Measurements from ENCODE around the gene GADD45A.

The GADD45A gene

DNA sequence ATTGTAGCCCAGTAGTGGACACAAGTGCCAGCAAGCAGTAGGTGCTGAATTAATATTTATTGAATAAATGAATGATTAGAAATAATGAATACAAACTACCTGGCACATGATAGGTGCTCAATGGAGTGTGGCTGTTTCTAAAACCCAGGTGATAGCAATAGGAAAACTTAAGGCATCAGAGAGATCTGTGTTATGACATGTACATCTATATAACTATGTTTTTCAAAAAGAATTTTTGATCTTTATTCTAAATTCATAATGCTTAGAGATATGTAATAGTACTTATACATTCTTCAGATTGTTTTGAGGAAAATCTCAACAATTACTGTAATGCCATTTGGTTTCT is 5.0 kb downstream of the GADD45A start:
- no peak for DNase-seq

DNA sequence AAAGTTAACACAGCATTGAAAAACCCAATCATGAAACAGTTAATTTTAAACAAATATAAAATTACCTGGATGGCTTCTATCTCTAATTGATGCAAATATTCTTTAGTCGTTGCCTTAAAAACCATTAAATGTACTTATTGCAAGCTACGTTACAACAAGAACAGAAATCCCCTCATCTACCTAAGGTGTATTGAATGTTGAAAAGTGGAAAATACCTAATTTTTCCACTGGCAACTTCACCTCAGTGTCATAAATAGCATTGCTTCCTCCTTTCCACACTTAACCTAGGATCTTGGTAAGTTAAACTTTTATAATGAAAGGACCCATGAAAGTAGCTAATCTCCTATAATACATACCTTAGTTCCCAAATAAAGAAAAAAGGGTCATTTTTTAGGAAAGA is 5.4 kb downstream of the GADD45A start:
- no peak for DNase-seq

DNA sequence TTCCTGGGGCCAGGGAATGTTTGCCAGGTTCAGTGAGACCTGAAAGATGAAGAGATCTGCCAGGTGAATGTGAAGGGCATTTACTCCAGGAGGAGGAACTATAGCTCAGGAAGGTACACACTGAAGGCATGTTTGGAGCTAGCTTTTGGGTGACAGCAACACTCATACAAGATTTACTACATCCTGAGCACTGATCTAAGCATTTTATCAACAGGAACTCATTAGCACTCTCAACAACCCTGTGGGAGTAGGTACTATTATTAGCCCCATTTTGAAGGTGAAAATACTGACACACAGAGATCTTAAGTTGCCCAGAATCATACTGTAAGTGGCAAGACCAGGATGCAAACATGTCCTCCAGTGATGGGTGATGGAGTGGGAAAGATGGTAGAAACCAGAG is 6.7 kb downstream of the GADD45A start:
- no peak for DNase-seq

DNA sequence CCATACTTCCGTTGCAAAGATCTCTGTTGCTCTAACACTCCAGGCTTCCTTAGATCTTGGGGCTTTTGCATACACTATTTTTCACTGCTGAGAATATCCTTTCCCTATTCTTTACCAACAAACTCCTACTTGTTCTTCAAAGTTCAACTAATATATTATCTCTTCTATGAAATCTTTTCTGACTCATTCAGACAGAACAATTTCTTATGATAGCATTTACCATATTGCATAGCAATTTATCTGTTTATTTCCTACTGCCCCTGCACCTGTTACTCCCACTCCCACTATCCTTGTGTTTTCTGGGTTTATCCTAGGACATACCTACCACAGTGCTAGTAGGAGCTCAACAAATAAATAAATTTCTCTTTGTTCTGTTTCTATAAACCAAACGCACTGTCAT is 11.0 kb downstream of the GADD45A start:
- no peak for DNase-seq

DNA sequence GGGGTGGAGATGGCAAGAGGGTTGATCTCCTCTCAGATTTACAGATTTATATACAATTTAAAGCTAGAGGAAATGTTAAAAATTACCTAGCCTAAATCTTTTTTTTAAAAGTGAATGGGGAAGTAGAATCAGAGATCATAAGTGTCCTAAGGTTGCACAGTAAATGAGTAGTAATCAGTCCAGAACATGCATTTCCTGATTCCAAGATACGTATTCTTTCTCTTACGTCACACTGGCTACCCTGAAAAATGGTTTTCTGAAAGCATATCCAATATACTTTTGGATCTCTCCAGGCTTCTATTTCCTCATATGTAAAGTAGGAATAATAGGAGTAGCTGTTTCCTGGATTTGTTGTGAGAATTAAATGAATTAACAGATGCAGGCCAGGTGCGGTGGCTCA is 11.7 kb downstream of the GADD45A start:
- no peak for DNase-seq

DNA sequence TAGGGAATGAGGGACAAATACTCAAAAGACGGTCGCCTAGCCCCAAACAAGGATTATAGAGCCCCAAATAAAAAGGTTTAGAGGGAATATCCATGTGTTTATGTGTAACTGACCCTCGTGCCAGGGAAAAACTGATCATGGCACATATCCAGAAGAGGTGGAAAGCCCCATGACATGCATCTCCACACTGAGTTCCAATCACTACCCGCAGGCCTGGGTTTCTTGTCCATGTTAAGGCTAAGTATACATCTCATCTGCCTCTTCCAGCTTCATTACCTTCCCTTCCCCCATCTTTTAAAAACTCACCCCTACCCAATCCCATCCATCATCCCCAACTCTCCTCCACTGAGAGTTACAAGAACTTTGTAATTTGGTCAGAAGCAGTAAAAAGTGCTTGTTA is 15.2 kb downstream of the GADD45A start:
- DNase-seq, result no peak

DNA sequence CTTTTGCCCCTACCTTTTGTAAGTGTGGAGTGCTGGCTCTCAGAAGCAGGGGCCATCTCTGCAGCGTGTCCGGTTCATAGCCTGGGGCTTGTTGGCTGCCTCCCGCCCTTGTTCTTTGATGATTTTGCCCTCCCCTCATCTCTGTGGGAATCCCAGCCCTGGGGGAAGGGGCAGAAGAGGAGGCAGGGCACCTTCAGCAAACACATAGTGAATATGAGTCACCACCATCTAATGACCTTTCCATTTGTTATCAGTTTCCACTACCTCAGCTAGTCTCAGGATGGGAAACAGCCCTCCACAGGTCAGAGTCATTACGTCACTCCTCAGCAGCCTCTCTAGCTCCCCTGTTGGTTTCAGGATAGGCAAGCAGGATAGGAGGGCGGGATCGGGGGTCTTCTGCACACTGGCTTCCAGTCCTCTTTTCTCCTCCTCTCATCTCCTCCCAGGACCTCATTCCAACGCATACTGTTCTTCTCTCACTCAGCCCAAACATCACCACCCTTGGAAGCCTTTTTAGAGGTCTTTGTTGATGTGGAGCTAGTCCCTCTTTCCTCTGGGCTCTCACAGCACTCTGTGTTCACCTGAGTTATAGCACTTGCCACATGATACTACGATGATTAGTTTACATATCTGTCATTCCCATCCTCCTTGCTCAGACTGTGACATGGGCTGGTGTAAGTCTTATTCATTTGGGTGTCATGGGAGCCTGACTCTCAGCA is 15.8 kb downstream of the GADD45A start:
- no peak for DNase-seq

DNA sequence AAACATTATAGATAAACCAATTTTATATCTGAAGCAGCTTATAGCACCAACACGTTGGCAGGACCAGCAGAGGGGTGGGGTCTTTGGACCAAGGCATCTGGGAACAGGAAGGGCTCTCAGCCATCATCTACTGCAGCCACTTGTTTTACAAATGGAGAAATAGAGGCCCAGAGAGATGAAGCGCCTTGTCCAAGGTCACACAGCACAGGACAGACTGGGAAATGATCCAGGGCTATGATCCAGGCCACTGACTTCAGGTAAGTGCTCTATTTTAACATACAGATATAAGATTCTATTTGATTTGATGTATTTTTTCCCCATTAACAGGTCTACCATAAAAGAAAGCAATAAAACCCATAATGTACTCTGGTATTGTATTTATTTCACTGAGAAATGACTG is 16.9 kb downstream of the GADD45A start:
- no peak for DNase-seq

DNA sequence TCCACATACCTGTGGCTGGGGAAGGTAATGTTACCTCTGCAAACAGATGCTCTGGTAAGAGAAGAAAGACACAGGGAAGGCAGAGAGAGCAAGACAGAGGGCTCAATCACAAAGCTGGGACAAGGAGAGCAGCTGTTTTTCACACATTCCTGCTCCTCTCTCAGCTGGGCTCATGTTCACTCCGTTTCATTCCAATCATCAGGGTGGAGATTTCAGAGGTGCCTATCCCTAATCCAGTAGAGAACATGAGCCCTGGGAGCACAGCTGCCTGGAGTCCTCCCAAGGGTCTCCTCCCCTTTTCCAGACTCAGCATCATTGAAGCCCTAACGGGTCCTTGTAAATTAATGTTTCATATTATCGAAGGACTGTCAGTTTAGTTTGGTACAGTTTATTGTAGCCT is 19.4 kb downstream of the GADD45A start:
- DNase-seq, result no peak

DNA sequence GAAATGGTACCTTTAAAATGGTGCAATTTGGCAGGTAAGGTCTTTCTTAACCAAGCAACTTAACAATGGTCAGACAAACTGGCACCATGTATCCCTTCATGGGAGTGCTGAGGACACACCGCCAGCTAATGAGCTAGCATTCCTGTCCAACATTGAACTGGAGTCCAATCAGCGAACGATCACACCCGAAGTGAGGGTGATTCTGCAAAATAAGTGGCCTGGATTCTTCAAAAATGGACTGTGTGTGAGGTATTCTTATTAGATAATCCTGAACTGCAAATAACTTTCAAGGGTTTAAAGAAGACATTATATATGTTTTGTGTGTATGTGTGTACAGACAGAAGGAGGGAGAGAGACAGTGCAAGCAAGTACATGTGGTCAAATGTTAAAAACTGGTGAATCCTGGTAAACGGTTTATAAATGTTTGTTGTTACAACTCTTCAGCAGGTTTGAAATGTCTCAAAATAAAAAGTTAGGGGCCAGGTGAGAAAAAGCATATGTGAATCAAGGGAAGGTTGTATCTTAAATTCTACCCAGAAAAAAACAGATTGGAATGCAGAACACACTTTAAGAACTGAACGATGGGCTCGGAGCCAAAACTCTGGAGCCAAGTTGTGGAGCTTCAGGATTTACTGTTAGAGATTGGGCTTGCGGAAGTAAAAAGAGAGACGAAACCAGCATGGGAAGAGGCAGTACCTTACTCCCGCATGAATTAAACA is 20.9 kb downstream of the GADD45A start:
- no peak for DNase-seq

DNA sequence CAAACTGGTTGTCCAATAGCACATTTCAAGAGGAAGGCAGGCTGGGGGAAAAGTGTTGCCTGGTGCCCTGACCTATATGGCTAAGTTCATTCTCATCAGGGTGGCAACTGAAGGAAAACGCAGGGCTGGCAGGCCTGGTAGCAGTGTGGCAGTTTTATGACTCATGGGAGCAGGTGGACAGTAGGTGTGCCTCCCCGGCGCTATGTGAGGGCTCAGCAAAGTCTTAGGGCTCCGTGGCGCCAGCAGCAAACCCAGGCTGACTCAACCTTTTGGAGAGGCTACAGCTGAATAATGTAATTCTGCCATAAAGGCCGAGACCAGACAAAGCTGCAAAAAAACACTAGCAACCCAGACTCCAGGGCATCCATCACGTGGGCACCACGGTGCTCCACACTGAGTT is 23.6 kb downstream of the GADD45A start:
- DNase-seq, result no peak

DNA sequence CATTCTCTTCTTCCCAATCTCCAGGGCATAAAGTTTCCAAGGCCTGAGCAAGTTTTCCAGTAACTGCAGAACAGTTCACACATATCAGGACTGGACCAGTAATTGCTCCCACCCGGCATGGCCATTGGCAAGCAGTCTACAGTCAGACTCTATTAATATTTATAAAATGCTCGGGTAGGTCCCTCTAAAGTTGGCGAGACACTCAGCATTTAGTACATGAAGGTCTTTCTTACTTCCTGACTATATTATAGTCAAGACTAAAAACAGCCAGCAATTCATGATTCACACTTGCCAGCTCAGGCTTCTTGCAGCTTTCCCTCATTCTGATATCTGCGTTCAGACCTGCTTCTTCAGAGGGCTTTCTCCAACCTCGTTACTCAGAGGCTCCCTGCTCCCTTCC is 25.4 kb downstream of the GADD45A start:
- no peak for DNase-seq

DNA sequence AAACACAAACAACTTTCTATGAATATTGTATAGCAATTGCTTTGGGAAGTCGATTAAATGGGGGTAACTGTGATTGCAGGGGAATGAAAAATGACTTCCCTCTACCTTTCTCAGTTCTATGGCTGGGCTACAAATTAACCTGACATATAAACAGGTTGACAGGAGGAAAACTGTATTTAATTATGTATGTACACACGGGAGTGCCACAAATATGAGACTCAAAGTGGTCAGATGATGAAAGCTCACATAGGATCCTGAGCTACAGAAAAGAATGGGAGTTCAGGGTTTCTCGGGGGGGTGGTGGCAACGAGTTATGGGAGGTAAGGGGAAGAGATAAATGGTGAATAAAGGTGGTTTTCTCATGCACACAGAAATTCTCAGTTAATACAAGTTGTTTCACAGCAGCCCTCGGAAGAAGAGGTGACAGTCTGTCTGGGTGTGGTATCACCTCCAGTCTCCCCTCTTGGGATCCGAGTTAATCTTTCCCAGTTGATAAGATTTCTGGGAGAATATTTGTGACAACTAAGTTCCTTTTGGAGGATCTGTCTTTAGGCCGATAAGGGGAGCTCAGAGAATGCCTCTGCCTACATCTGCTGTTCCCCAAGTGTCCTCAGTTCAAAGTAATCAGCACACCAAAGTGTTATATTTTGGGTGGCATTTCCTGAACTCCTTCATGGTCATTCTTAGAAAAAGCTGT is 26.3 kb downstream of the GADD45A start:
- DNase-seq, result no peak

DNA sequence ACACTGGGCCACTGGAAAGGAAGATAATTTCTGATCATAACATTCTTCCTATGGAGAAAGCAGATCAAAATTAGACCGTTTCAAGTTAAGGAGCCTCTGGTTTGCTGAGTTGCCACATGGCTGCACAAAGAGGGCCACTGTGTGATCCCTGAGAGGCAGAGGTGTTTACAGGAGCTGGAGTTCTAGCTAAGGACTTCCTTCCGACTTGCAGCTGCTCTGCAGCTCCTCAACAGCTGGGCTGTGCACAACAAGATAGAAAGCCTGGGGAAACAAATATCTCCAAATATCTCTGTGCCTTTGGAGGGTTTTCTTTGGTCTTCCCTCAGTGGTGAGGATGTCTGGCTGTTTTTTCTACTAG is 26.8 kb downstream of the GADD45A start:
- DNase-seq, result no peak

DNA sequence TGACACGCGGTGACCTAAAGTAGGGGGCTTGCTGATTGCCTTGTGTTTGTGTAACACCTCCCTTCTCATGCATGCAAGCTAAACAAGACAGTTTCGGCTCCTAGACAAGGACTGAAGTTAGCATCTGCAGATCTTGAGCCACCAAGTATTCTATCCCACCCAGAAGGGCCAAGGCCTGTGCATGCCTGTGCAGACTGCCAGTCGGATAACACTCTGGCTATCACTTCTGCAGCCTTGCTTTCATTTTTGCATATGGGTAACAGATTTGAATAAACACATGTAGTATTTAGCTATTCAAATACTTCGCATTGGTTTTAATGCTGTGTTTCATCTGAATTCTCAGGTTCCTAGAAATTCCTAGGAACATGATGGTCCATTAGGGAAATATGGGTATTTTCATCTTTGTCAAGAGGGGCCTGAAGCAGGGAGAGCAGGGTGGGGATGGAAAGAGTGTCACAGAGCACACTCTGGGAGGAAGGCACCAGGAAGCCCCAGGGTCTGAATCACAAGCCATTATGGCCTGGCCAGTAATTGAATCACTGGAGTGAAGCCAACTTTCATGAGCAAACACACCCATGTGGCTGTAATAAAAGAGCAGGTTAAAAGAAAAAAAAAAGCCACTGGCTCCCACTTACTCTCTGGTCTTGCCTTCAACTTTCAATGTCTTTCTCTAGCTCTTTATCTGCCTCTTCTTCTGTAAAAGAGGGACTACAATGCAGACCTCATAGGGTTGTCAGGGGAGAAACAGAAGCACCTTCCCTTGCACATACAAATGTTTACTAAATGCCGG is 28.3 kb downstream of the GADD45A start:
- DNase-seq, result no peak

DNA sequence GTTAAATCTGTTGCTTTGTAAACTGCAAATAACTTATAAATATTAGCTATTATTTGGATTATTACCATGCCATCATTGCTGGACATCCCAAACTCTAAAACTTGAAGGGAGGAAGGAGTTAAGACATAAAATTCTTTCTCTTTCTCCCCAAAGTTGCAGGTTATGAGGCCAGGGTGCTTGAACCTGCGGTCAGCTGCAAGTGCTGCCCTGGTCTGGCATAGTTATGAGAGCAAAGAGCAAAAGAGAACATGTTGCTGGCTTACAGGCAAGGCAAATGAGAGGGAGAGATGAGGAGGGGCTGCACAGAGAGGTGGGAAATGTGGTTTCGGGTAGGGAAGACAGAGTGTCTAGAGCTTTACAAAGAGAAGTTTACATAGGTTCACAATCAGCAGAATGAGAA is 30.8 kb downstream of the GADD45A start:
- DNase-seq, result no peak

DNA sequence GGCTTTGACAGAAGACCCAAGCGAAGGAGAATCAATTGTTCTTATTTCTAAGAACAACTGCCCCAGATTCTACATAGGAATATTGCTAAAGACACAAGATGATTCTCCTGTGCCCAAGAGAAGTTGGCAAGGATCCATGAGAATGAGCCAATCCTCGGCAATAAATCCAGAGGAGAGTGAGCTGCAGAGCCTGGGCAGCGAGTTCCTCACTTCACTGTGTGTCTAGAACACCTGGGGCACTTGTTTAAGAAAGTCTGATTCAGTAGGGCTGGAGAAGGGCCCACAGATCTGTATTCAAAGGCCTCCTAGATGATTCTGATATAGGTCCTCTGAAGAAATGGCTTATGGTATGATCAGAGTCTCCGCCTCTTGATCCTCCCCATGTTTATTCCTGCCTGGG is 31.8 kb downstream of the GADD45A start:
- DNase-seq, result no peak

DNA sequence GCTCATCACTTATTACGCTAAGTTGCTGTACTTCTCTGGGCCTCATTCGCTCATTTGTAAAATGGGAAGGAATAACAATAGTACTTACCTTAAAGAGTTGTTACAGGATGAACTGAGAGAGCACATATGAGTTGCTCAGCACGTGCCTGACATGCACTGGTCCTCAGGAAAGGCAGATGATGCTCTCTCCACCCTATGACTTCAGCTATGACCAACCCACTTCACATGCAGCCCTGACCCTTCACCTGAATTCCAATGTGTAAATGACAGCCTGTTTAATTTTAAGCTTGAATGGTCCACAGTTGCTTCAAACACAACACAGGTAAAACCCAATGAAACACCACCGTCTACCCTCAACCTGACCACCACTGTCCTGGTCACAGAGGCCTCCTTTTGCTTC is 32.9 kb downstream of the GADD45A start:
- no peak for DNase-seq

DNA sequence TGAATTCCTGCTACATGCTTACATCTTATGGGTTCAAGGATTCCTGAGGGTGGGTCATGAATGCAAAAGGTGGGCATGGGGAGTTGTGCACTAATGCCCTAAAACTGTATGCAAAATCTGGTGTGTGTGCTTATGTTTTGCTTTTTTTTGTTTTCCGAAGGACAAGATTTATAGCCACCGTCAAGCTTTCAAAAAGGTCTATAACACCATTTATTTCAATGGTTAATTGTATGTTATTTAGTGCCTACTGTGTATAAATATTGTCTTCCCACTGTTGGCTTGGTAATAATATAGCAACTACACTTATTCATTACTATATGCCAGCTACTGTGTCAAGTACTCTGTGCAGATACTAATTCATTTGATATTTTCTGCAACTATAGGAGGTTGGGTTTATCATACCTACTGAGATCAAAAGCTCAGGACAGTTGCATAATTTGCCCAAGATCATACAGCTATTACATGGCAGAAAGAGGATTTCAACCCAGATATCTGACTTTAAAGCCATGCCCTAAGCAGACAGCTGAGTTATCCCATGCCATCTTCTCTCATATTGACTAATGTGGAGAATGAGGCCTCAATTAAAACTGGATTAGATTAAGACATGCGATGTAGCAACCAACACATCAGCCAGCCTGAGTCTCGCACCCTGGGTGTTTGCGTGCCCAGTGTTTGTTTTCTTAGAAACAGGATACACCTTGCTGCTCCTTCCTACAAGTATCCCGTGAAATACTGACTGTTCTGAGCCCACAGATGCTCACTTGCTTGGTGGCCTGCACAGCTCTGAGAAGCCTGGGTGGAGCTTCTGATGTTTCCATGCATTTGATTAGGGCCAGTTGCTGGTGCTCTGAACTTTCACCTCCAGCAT is 34.6 kb downstream of the GADD45A start:
- no peak for DNase-seq

DNA sequence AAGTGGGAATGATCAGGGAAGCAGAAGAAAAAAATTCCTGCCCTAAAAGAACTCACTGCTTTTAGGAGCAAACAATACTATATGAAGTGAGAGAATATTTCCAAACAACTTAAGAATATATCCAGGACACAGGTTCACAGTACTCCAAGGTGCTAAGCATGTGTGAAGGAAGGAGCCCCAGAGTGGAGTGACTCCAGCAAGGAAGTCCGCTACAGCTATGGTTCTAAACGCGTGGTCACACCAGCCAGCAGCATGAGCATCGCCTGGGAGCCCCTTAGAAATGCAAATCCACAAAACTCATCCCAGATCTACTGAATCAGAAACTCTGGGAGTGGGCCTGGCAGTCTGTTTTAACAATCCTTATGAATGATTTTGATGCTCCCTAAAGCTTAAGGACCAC is 36.1 kb downstream of the GADD45A start:
- DNase-seq, result no peak

DNA sequence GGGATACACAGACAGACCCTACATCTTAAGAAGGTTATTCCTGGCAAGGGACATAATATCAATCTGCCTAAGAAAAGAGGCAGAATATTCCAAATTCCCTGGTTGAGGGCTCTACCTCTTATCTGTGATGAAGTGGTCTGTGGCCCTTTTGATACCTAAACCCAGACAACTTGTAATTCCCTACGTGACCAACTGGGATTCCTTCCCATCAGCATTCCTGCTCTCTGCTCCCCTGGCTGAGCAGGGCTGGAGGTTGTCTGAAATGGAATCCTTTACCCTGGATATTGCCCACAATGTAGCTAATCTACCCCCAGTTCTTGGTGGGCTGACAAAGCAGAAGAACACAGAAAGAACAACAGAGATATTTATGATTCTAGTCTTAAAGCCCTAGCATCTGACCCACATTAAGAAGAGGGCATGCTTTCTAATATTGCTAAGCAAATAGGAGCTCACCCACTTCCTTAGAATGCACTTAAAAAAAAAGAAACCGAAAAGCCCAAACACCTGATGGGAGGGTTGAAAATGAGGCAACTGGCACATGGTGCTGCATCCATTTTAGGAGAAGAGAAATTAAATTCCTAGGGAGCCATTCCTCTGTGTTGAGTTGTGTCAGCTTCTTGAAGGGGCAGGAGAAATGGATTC is 36.8 kb downstream of the GADD45A start:
- no peak for DNase-seq

DNA sequence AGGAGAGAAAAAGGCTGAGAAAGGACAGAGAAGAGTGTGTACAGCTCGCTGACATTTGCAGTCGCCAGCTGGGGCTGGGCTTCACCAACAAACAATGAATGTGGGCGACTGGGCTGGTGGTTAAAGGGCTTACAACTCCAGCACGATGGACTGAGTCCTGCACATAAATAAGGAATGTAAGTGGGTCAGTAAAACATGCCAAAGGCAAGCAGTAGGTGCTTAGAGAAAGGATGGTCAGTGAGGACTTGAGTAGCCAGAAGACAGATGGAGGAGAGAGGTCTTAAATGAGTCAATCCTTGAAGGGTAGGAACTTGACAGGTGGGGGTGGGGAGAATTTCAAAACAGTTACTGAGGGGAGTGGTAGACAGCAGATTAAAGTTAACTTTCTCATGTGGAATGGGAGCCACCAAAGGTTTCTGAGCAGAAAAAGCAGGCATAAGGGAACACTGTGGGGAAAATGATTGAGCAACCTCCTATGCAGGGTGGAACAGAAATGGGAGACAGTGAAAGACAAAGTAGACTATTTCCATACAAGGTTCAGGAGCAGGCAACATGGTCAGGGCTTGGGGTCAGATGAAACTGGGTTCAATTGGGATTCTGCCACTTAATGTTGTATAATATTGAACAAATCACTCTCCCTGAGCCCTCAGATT is 37.4 kb downstream of the GADD45A start:
- no peak for DNase-seq

Data from CD4-positive, alpha-beta T cell treated with Interleukin-21 for 1 hour (primary cell).